ENCODE measurements around the gene LGALS7. TPM values are rescaled to one million over a fixed set of nuclear protein-coding genes. Genes with fewer than 3 reads are reported as not detected.

Gene LGALS7
- total and polyA plus RNA-seq, 2 of the 13 experiments (the other 11 are each of a cell fraction or from before 2014, with no cell fraction given) = 0.73 TPM; not detected in 1

DNA sequence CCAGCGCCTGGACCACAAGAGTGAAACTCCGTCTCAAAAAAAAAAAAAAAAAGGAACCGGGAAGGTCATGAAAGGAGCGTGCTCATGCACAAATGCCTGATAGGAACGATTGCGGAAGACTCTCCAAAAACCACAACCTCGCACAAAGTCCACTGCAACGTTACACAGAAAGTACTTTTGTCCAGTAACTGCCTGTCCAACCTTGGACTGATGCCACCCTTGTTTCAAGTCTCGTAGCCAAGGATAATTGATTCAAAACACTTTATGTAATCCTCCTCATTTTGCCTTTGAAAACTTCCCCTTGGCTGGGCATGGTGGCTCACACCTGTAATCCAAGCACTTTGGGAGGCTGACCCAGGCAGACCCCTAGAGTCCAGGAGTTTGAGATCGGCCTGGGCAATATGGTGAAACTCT, 13.7 kb downstream of the LGALS7 start (continued):
- TF ChIP-seq ZNF281 (CRISPR knock-in tag; IDR thresholded peaks at IDR 0.05; ENCODE audit: borderline replicate concordance) = 0 out of 2 replicates have a peak, but pooled peaks have one; percentile 7
- peak; percentile 34; the same call in 1 of the 2 replicates for TF ChIP-seq ZNF629 (CRISPR knock-in tag; conservative IDR thresholded peaks at IDR 0.05)
- no peak for TF ChIP-seq NR0B2 (CRISPR knock-in tag; IDR thresholded peaks at IDR 0.05)
- no peak for TF ChIP-seq ZNF672 (CRISPR knock-in tag; IDR thresholded peaks at IDR 0.05)
- peak; percentile 90 for TF ChIP-seq SOX13 (IDR thresholded peaks at IDR 0.05)
- TF ChIP-seq SOX13 (CRISPR knock-in tag; conservative IDR thresholded peaks at IDR 0.05 in 1 of 2, IDR thresholded peaks at IDR 0.05 in 1 of 2) = peak in 1 of 2 experiments; percentile 99; a peak in 2 of 4 replicates
- TF ChIP-seq ZNF496 (CRISPR knock-in tag; IDR thresholded peaks at IDR 0.05; ENCODE audit: insufficient replicate concordance) = no peak
- TF ChIP-seq, protein P1, sequence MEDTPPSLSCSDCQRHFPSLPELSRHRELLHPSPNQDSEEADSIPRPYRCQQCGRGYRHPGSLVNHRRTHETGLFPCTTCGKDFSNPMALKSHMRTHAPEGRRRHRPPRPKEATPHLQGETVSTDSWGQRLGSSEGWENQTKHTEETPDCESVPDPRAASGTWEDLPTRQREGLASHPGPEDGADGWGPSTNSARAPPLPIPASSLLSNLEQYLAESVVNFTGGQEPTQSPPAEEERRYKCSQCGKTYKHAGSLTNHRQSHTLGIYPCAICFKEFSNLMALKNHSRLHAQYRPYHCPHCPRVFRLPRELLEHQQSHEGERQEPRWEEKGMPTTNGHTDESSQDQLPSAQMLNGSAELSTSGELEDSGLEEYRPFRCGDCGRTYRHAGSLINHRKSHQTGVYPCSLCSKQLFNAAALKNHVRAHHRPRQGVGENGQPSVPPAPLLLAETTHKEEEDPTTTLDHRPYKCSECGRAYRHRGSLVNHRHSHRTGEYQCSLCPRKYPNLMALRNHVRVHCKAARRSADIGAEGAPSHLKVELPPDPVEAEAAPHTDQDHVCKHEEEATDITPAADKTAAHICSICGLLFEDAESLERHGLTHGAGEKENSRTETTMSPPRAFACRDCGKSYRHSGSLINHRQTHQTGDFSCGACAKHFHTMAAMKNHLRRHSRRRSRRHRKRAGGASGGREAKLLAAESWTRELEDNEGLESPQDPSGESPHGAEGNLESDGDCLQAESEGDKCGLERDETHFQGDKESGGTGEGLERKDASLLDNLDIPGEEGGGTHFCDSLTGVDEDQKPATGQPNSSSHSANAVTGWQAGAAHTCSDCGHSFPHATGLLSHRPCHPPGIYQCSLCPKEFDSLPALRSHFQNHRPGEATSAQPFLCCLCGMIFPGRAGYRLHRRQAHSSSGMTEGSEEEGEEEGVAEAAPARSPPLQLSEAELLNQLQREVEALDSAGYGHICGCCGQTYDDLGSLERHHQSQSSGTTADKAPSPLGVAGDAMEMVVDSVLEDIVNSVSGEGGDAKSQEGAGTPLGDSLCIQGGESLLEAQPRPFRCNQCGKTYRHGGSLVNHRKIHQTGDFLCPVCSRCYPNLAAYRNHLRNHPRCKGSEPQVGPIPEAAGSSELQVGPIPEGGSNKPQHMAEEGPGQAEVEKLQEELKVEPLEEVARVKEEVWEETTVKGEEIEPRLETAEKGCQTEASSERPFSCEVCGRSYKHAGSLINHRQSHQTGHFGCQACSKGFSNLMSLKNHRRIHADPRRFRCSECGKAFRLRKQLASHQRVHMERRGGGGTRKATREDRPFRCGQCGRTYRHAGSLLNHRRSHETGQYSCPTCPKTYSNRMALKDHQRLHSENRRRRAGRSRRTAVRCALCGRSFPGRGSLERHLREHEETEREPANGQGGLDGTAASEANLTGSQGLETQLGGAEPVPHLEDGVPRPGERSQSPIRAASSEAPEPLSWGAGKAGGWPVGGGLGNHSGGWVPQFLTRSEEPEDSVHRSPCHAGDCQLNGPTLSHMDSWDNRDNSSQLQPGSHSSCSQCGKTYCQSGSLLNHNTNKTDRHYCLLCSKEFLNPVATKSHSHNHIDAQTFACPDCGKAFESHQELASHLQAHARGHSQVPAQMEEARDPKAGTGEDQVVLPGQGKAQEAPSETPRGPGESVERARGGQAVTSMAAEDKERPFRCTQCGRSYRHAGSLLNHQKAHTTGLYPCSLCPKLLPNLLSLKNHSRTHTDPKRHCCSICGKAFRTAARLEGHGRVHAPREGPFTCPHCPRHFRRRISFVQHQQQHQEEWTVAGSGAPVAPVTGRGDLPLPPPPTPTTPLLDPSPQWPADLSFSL (CRISPR knock-in tag; IDR thresholded peaks at IDR 0.05) = peak; percentile 71; the same call in 1 of the 2 replicates
- peak; percentile 57; the same call in 1 of the 2 replicates for TF ChIP-seq REPIN1 (CRISPR knock-in tag; IDR thresholded peaks at IDR 0.05; ENCODE audit: borderline replicate concordance, low read depth)
- TF ChIP-seq, protein P2, sequence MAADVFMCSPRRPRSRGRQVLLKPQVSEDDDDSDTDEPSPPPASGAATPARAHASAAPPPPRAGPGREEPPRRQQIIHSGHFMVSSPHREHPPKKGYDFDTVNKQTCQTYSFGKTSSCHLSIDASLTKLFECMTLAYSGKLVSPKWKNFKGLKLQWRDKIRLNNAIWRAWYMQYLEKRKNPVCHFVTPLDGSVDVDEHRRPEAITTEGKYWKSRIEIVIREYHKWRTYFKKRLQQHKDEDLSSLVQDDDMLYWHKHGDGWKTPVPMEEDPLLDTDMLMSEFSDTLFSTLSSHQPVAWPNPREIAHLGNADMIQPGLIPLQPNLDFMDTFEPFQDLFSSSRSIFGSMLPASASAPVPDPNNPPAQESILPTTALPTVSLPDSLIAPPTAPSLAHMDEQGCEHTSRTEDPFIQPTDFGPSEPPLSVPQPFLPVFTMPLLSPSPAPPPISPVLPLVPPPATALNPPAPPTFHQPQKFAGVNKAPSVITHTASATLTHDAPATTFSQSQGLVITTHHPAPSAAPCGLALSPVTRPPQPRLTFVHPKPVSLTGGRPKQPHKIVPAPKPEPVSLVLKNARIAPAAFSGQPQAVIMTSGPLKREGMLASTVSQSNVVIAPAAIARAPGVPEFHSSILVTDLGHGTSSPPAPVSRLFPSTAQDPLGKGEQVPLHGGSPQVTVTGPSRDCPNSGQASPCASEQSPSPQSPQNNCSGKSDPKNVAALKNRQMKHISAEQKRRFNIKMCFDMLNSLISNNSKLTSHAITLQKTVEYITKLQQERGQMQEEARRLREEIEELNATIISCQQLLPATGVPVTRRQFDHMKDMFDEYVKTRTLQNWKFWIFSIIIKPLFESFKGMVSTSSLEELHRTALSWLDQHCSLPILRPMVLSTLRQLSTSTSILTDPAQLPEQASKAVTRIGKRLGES (CRISPR knock-in tag; IDR thresholded peaks at IDR 0.05; ENCODE audit: borderline replicate concordance) = peak; percentile 37; the same call in 1 of the 2 replicates
- TF ChIP-seq, protein P3, sequence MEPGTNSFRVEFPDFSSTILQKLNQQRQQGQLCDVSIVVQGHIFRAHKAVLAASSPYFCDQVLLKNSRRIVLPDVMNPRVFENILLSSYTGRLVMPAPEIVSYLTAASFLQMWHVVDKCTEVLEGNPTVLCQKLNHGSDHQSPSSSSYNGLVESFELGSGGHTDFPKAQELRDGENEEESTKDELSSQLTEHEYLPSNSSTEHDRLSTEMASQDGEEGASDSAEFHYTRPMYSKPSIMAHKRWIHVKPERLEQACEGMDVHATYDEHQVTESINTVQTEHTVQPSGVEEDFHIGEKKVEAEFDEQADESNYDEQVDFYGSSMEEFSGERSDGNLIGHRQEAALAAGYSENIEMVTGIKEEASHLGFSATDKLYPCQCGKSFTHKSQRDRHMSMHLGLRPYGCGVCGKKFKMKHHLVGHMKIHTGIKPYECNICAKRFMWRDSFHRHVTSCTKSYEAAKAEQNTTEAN (CRISPR knock-in tag; conservative IDR thresholded peaks at IDR 0.05) = peak; percentile 91
- TF ChIP-seq NR2C2 (CRISPR knock-in tag; IDR thresholded peaks at IDR 0.05; ENCODE audit: borderline replicate concordance) = peak; percentile 78
- peak; percentile 55; the same call in 1 of the 2 replicates for TF ChIP-seq KLF6 (CRISPR knock-in tag; IDR thresholded peaks at IDR 0.05)

Measured in HepG2 (cell line).